IPS-20b (cell line): ENCODE data around the gene TMEM196.

ENCODE experiments used
- H3K27ac ChIP-seq: one replicate; pipeline ENCODE4 v1.5.1; 2013; ENCODE audit warnings: low read length
- H3K27me3 ChIP-seq: 2 replicates; pipeline ENCODE4 v1.6.1; 2013; ENCODE audit warnings: mild to moderate bottlenecking, low read length, inconsistent platforms; ENCODE audit not compliant: insufficient read depth
- H3K36me3 ChIP-seq: 2 replicates; pipeline ENCODE4 v1.6.1; 2013; ENCODE audit warnings: low read depth, mild to moderate bottlenecking, inconsistent platforms, low read length, moderate library complexity; ENCODE audit not compliant: insufficient read depth
- H3K4me1 ChIP-seq: 2 replicates; pipeline ENCODE4 v1.6.1; 2013; ENCODE audit warnings: mild to moderate bottlenecking, control low read depth, inconsistent platforms, low read length, moderate library complexity; ENCODE audit not compliant: insufficient read depth
- H3K4me3 ChIP-seq: 2 replicates; pipeline ENCODE4 v1.5.1; 2013; ENCODE audit warnings: mild to moderate bottlenecking, low read length, inconsistent platforms
- H3K9ac ChIP-seq: 2 replicates; pipeline ENCODE4 v1.6.1; 2013; ENCODE audit warnings: low read depth, mild to moderate bottlenecking, inconsistent platforms, low read length, moderate library complexity
- H3K9me3 ChIP-seq: 2 replicates; pipeline ENCODE4 v1.6.1; 2013; ENCODE audit warnings: mild to moderate bottlenecking, low read depth, low read length, inconsistent platforms; ENCODE audit not compliant: insufficient read depth

Gene TMEM196

DNA sequence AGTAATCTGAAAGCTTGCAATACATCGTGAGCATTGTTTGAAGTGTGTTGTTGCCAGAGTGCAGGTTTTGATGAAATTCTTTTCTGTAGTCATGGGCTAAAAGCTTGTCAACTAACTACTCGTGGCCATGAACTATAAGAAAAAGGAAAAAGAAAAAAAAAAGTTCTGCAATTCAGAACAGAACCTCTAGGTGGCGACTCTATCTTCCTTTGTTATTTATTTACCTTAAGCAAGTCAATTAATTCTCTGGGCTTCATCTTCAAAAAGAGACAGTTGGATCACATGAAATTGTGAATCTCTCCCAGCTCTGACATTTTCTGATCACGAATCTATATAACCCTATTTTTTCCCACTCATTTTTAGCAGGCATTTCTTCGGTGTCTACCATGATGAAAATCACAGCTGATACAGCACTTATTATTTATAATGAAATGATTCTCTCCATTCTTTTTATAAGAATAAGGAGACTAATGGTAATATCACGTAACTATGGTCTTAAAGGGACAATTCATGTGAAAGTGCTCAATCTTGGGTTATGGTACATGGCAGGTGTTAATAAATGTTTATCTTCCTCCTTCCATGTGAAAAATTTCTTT is 18.8 kb downstream of the TMEM196 start:
- Histone ChIP-seq H3K9ac (no peak overlapping the region), H3K4me1 (no peaks in the 10 kb centered on the region), H3K36me3 (no peaks in the 10 kb centered on the region)

GRCh38 chr7:19752020-19752419 is 21.4 kb downstream of the TMEM196 start:
- Histone ChIP-seq H3K36me3 (no peaks in the 10 kb centered on the region), H3K4me1 (no peaks in the 10 kb centered on the region), H3K4me3 (no peak overlapping the region), H3K9me3 (no peaks in the 10 kb centered on the region), H3K27me3 (no peaks in the 10 kb centered on the region), H3K27ac (no peak overlapping the region), H3K9ac (no peak overlapping the region)

More for the DNA sequence above, 18.8 kb downstream of the TMEM196 start:
- H3K27me3 ChIP-seq: no peaks in the 10 kb centered on the region
- H3K4me3 ChIP-seq: no peak overlapping the region
- no peaks in the 10 kb centered on the region for H3K9me3 ChIP-seq
- no peak overlapping the region for H3K27ac ChIP-seq

DNA sequence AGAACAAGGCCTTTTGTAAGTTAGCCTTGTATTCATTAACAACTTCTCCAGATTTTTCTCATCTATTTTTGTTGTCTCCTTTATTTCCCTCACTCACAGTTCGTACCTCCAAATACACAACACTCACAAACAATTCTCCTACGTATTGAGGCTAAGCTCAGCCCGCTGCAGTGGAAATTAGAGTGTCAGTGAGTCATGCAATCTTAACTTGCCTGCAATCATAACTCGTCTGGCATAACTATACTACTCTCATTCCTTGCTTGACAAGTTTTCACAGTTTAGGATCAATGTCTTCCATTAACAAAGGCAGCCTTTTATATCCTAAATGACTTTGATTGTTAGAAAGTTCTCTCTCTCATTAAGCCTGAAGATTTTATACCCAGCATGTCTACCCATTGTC is 23.8 kb downstream of the TMEM196 start:
- Histone ChIP-seq H3K27me3 (no peaks in the 10 kb centered on the region), H3K36me3 (no peaks in the 10 kb centered on the region), H3K9ac (no peak overlapping the region), H3K4me1 (no peaks in the 10 kb centered on the region), H3K4me3 (no peak overlapping the region), H3K27ac (no peak overlapping the region), H3K9me3 (no peaks in the 10 kb centered on the region)

DNA sequence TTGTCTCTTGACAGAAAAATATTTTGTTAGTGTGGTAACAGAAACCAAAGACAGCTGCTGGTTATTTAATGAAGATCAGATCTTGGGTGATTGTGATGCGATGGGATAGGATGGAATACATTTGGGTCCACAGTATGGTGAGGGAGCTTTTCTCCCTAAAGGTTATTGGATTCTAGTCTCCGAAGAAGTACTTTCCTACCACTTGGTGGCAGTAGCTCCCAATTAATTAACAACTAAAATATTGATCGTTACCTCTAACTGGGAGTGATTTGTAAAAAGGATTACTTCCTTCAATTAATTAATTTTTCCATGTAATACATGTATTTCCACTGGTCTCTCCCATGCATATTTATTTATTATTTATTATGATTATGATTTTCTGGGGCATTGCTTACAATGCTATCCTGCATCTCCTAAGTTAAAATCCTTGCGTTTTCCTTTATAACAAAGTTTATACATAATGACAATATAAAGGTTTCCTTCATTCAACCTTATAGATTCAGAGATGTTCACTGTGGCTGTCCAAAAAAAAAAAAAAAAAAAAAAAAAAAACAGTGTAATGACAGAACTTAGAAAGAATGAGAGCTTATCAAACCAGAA is 25.6 kb downstream of the TMEM196 start:
- Histone ChIP-seq H3K9ac (no peak overlapping the region), H3K27ac (no peak overlapping the region), H3K9me3 (no peaks in the 10 kb centered on the region), H3K27me3 (no peaks in the 10 kb centered on the region), H3K4me1 (no peaks in the 10 kb centered on the region), H3K36me3 (no peaks in the 10 kb centered on the region), H3K4me3 (no peak overlapping the region)

GRCh38 chr7:19744075-19744474 is 29.3 kb downstream of the TMEM196 start:
- no peak overlapping the region for H3K9ac ChIP-seq
- no peaks in the 10 kb centered on the region for H3K27me3 ChIP-seq
- no peaks in the 10 kb centered on the region for H3K4me1 ChIP-seq
- H3K4me3 ChIP-seq: no peak overlapping the region
- no peak overlapping the region for H3K27ac ChIP-seq
- no peaks in the 10 kb centered on the region for H3K9me3 ChIP-seq
- no peaks in the 10 kb centered on the region for H3K36me3 ChIP-seq

DNA sequence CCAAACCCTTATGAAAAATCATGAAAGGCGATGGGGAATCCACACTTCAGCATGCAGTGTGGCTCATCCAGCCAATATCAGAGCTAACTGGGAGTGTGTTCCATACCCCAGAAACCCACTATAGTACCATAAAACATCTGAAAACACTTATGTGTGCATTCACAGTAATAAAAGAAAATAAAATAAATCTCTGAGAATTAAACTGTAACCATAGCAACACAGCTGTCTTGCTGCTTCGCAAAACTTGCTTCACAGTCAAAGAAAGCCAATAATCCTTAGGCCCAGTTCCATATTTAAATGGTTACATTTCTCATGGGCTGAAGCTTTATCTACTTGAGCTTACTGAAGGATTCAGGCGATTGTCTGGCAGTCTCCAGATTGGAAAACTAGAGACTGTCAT is 44.7 kb downstream of the TMEM196 start:
- no peak overlapping the region for H3K9ac ChIP-seq
- no peaks in the 10 kb centered on the region for H3K36me3 ChIP-seq
- H3K27me3 ChIP-seq: no peaks in the 10 kb centered on the region
- H3K9me3 ChIP-seq: no peaks in the 10 kb centered on the region
- no peaks in the 10 kb centered on the region; the same call in 1 of the 2 replicates for H3K4me1 ChIP-seq
- H3K4me3 ChIP-seq: no peak overlapping the region
- H3K27ac ChIP-seq: no peak overlapping the region

- no peak overlapping the region for H3K4me3 ChIP-seq
- no peak overlapping the region for H3K27ac ChIP-seq
- no peaks in the 10 kb centered on the region for H3K36me3 ChIP-seq
- H3K9me3 ChIP-seq: no peaks in the 10 kb centered on the region
- H3K4me1 ChIP-seq: no peaks in the 10 kb centered on the region; the same call in 1 of the 2 replicates
- no peaks in the 10 kb centered on the region for H3K27me3 ChIP-seq
- H3K9ac ChIP-seq: no peak overlapping the region
Observed at GRCh38 chr7:19725770-19726169, 47.6 kb downstream of the TMEM196 start.

DNA sequence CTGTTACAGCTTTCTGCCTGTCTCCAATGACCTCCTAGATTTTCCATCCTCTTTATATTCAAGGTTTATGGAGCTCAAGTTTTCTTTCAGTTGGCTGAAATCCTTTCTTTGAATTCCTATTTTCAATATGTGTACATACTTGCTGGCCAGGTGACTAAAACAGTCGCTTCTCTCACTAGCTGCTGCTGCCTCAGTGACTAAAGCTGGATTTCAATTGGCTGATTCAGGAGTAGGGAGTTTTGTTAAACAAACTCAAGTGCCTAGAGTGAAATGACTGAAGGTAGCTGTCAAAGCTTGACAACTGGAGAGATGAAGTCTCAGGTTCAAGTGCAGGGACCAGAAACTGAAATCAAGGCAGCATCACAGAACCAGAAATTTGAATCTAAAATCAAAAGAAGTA is 57.9 kb downstream of the TMEM196 start:
- Histone ChIP-seq H3K9ac (no peak overlapping the region), H3K27me3 (peaks cover 8% of the 10 kb centered on the region; the same call in 1 of the 2 replicates), H3K36me3 (no peaks in the 10 kb centered on the region), H3K4me3 (no peak overlapping the region), H3K4me1 (no peaks in the 10 kb centered on the region), H3K9me3 (no peaks in the 10 kb centered on the region), H3K27ac (no peak overlapping the region)

DNA sequence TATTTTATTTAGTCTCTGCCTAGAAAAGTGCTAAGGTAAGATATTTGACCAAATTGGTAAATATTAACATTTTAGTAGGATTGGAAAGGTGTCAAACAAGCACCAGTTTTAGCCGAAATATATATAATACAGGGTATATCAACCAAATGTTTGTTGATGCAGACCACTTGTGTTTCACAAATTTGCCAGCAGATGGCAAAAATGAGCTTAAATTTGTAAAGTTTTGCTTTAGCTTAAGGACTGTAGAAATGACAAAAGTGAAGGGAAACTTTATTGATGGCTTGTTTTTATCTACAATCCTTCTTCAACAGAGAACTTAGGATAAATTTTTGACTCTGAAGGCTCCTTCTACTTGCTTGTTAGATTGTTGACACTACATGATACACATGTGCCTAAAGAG is 59.7 kb downstream of the TMEM196 start:
- Histone ChIP-seq H3K27ac (no peak overlapping the region), H3K4me3 (no peak overlapping the region), H3K9me3 (no peaks in the 10 kb centered on the region), H3K9ac (no peak overlapping the region), H3K36me3 (no peaks in the 10 kb centered on the region), H3K4me1 (no peaks in the 10 kb centered on the region), H3K27me3 (peaks cover 8% of the 10 kb centered on the region; the same call in 1 of the 2 replicates)

DNA sequence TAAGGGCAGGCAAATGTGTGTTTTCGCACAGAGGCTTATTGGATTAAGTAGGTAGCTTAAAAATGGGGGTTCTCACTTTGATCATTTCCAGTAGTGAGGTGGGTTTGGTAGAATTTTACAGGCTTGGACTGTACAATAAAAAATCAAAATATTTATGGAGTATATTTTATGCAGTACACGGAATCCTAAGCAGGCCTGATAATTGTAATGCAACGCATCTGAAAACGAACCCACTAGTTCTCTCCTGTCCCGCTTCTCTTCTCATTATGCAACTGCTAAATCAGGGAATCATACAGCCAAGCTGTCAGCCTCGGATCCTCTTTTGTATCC is 64.2 kb downstream of the TMEM196 start:
- Histone ChIP-seq H3K27ac (no peak overlapping the region), H3K9me3 (no peaks in the 10 kb centered on the region), H3K4me1 (peaks cover 12% of the 10 kb centered on the region), H3K9ac (no peak overlapping the region), H3K27me3 (peaks cover 8% of the 10 kb centered on the region; the same call in 1 of the 2 replicates), H3K4me3 (peak overlapping the region; percentile 87; the same call in 1 of the 2 replicates), H3K36me3 (no peaks in the 10 kb centered on the region)

GRCh38 chr7:19708397-19709248 is 64.8 kb downstream of the TMEM196 start, which contains the start of gene POLR1F:
Gene POLR1F, minus strand, starts transcription at chr7:19709037. Its CDS starts 21 bp downstream, at chr7:19709016.
- Histone ChIP-seq H3K36me3 (peaks cover 6% of the 10 kb centered on the region; the same call in 1 of the 2 replicates), H3K4me1 (peaks cover 12% of the 10 kb centered on the region), H3K27me3 (peaks cover 8% of the 10 kb centered on the region; the same call in 1 of the 2 replicates), H3K4me3 (peak within 1 kb of the TSS; percentile 87), H3K9me3 (no peaks in the 10 kb centered on the region), H3K9ac (peak within 1 kb of the TSS; percentile 85), H3K27ac (no peak within 1 kb of the TSS)
